Right hindlimb (tissue), 1 donor: ENCODE results near the gene STX2.
A peak's percentile ranks its signal among the peaks of the same experiment; 100 is the strongest.
"Not testable (repeated sequence)": the region's sequence is repeated elsewhere in the genome, so short reads cannot be mapped to it uniquely, and the experiment has no call there.

Source experiments
- DNase-seq: peaks from one replicate; pipeline ENCODE4 v3.0.0-alpha.2; 2018

STX2 gene

GRCh38 chr12:130838951-130839769, at the start of gene STX2:
STX2 (minus strand) TSS chr12:130839250; CDS start chr12:130839099, 151 bp downstream.
- peak; percentile 93 for DNase-seq

GRCh38 chr12:130887190-130887589, 48.1 kb upstream of the STX2 start:
- not testable (repeated sequence) for DNase-seq

DNA sequence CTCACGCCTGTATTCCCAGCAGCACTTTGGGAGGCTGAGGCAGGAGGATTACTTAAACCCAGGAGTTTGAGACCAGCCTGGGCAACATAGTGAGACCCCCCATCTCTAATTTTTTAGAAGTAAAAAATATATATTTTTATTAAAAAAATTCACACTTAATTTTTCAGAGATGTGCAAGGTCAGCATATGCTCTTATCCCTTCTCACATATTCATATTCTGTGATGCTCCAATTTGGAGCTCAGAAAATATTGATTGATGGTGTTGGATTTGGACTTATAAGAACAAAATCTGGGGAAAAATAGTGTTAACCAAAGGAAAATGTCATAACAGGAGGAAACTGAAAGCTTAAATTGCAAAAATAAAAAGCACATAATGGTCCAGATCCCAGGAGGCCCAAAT, 42.5 kb upstream of the STX2 start:
- DNase-seq, result no peak

DNA sequence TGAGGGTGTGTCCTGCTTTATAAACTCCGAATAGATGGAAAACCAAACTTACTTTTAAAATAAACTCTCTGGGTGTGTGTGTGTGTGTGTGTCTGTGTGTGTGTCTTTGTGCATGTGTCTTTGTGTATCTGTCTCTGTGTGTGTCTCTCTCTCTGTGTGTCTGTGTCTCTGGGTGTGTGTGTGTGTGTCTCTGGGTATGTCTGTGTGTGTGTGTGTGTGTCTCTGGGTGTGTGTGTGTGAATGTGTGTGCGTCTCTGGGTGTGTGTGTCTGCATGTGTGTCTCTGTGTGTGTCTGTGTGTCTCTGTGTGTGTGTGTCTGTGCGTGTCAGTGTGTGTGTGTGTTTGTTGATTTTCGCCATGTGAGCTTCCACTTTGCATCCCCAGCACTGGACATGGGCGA, 42.0 kb upstream of the STX2 start:
- no peak for DNase-seq

- DNase-seq, result no peak
Measured at GRCh38 chr12:130880411-130880885, 41.4 kb upstream of the STX2 start.

DNA sequence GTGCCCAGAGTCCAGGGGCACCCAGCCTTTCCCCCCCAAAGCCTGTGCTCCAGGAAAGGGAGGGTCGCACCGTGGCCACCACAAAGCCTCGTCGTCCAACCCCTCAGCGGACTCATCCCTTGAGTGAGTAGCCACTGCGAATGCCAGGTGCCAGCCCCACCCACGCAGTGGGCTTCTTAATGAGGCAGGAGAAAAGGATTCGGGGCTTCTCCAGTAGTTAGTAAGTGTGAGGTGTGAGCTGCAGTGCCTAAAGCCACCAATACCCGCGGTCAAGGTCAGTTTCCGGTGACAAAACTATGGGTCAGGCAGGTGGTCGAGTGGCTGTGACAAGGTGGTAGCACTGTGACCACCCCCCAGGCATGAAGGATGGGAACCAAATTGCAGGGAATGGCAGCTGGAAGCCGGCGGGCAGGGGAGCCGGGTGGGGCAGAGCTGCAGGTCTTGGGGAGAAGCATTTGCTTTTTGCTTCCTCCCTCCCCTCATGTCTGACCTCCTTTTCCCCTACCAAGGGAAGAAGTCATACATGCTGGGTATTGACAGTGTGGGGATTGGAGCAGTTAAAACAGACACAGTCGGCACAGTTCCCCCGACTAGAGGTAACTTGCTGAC, 40.8 kb upstream of the STX2 start:
- no peak for DNase-seq

- DNase-seq, result no peak
Measured at GRCh38 chr12:130879212-130879686, 40.2 kb upstream of the STX2 start.

DNA sequence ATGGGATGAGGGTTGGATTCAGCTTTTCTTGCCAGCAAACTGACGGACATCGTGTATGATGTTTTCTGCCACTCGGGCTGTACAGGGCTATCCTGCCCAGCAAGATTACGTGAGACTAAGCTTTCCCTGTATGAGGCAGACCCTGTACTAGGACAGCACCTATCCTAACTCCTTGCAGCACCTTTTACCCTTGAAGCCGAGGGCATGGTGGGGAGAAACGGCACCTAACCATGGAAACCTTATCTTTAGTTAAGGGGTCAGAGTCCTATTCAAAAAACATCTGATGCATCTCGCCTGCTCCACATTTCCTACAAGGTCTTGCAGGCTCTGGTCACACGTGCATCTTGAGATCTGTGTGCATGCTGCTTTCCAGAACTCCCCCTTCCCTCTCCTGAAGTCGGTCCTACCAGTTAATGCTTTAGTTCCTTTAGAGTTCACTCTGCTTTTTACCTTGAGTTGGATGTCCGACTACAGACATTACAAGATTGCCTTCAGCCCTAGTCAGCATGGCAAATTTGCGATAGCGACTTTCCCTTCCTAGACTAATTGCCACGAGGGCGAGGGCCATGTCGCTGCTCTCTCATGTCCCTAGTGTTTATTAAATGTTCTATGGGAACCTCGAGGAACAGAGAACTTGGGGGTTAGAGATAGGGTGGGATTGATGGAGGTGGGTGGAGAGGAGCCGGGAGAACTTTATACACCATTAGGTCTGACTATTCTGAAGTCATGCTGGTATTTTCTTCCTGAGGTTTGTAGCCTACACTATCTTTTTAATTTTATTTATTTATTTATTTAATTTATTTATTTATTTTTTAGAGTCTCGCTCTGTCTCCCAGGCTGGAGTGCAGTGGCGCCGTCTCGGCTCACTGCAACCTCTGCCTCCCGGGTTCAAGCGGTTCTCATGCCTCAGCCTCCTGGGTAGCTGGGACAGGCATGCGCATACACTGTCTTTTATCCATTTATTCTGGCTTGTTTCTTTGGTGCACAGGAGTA, 39.4 kb upstream of the STX2 start:
- no peak for DNase-seq

DNA sequence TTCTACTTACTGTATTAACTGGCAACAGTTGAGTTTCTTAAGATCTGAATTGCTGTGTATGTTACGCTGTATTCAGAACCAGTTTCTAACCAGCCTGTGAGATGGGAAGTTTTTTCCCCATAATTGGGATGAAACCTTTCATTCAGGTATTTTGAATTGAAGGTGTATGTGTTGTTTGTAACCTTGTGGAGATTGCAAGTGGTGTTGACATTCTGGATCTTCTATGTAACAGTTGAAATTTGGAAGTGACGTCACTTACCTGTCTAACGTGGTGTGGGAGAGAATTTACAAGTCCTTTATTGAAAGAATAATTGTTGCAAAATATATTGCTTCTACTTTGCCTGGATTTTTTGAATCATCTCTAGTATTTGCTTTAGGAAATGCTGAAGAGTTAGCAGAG, 38.3 kb upstream of the STX2 start:
- DNase-seq, result no peak

DNA sequence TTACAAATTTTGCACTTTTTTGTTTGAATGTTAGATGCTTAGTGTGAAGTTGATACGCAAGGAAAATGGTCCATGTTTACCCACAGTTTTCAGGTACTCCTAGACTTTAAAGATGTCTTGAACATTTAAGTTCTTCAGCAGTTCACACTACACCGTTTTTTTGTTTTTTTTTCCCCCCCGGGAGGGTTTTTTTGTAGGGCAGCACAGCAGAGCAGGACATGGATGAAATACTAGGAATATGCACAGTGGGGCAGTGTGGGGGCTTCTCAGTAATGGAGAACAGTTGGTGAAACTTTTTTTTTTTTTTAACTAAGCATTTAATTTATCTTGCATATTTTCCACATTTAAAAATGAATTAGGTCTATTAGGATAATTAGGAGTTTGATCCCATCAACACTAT, 37.7 kb upstream of the STX2 start:
- DNase-seq, result no peak

GRCh38 chr12:130876297-130876696, 37.2 kb upstream of the STX2 start:
- no peak for DNase-seq

GRCh38 chr12:130875708-130876107, 36.7 kb upstream of the STX2 start:
- DNase-seq, result not testable (repeated sequence)

DNA sequence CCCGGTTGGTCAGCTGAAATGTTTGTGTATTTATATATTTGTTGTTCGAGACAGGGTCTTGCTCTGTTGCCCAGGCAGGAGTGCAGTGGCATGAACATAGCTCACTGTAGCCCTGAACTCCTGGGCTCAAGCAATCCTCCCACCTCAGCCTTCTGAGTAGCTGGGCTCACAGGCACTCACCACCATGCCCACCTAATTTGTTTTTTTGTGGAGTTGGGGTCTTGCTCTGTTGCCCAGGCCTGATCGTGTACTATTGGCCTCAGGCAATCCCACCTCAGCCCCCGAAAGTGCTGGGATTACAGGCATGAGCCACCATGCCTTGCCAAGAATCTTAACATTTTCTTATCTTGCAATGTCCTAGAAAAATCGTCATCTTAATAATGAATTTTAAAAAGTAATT, 36.1 kb upstream of the STX2 start:
- no peak for DNase-seq

DNA sequence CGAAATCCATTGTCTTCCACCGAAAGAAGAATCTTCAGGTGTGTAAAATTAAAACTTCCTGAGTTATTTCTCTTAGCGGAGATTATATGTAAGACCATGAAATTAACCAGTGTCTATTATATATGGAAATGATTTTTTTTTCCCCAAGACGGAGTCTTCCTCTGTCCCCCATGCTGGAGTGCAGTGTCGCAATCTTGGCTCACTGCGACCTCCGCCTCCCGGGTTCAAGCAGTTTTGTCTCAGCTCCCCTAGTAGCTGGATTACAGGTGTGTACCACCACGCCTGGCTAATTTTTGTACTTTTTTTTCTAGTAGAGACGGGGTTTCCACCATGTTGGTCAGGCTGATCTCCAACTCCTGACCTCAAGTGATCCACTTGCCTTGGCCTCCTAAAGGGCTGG, 35.6 kb upstream of the STX2 start:
- no peak for DNase-seq

GRCh38 chr12:130873825-130874224, 34.8 kb upstream of the STX2 start:
- no peak for DNase-seq

- DNase-seq, result no peak
Measured at GRCh38 chr12:130873106-130873795, 34.2 kb upstream of the STX2 start.

DNA sequence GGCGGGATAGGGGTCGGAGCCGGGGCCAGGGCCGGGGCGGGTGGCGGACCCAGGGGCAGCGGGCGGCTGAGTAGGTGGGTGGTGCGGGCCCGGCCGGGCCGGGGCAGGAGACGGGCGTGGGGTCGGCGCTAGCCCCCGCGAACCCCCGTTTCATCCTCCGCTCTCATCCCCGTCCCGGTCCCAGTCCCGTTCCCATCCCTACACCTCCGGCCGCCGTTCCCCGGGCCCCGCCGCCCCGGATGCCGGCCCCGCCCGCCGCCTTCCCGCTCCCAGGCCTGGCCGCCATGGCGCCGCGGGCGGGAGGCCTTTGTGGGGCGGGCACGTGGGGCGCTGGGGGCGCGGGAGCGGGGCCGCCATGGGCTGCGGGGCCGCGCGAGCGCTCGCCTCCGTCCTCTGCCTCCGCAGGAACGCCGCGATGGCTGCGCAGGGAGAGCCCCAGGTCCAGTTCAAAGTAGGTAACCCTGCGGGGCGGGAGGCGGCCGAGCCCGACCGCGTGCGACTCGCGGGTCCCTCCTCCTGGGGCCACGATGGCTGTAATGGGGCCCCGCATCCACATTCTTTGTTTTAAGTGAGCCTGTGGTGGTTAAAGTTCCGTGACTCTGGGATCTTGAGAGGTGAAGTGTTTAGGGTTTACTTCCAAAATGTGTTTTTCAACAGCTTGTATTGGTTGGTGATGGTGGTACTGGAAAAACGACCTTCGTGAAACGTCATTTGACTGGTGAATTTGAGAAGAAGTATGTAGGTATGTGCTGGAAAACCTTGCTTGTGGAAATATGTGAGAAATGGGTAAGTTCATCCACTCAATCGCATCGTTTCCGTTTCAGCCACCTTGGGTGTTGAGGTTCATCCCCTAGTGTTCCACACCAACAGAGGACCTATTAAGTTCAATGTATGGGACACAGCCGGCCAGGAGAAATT, 33.4 kb upstream of the STX2 start:
- no peak for DNase-seq

- DNase-seq, result peak; percentile 95
Measured at GRCh38 chr12:130871286-130872178, 32.5 kb upstream of the STX2 start, which contains the start of gene RAN. RAN (plus strand) TSS chr12:130872066; CDS start chr12:130872594, 528 bp downstream.

DNA sequence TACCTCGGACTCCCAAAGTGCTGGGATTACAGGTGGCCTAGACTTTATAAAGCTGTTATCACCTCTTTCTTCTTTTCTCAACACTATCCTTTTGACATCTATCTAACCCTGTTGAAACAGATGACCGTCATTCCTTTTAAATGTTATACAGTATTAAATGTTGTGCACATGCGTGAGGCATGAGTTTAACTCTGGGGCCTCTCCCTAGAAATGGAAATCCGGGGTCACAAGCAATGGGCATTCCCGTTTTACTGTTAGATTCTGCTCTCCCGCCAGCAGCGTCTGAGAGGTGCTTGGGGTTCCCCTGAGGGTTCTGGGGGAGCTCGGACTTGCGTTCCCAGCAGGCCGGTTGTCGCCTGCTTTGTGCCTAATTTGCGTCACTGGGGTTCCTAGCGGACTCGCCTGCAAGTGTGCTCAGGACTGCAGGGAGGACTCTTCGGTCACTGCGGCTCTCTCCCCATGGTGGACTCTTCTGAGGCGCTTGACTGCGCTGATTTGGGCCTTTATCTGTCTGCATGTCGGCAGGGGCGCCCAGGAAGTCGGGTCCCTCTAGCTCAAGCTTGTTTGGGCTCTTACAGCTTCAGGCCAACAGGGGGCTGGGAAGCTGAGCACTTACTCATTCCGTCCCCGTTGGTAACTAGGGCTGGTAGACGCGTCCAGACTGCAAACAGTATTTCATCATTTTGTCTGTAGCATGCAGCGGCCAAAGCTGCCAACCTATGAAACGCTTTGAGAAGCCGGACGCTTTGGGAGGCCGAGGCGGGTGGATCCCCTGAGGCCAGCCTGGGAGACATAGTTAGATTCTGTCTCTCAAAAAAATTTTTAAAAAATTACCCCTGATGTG, 31.6 kb upstream of the STX2 start:
- peak; percentile 63 for DNase-seq
